ENCODE data around the gene IKZF3.

DNA sequence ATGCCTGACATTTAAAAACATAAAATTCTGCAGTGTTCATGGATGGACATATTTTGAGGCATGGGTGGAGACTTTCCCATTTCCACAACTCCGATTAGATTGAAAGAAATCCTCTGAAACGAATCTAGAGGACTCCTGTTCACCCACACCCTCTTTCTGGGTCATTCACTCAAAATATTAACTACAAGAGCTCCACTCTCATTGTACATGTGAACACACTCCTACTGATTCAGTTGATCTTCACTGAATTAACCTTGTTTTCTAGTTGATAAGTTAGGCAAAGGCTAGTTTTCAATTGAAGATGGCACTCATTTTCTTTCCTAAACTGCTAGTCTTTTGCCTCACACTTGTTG, 82.3 kb downstream of the IKZF3 start:
- TF ChIP-seq, protein P1, sequence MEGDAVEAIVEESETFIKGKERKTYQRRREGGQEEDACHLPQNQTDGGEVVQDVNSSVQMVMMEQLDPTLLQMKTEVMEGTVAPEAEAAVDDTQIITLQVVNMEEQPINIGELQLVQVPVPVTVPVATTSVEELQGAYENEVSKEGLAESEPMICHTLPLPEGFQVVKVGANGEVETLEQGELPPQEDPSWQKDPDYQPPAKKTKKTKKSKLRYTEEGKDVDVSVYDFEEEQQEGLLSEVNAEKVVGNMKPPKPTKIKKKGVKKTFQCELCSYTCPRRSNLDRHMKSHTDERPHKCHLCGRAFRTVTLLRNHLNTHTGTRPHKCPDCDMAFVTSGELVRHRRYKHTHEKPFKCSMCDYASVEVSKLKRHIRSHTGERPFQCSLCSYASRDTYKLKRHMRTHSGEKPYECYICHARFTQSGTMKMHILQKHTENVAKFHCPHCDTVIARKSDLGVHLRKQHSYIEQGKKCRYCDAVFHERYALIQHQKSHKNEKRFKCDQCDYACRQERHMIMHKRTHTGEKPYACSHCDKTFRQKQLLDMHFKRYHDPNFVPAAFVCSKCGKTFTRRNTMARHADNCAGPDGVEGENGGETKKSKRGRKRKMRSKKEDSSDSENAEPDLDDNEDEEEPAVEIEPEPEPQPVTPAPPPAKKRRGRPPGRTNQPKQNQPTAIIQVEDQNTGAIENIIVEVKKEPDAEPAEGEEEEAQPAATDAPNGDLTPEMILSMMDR (IDR thresholded peaks at IDR 0.05) = no peak
- TF ChIP-seq POLR2A (IDR thresholded peaks at IDR 0.05) = no peak

All from thyroid gland (tissue), 4 donors.